Measurements from ENCODE around the gene ITIH5.

DNA sequence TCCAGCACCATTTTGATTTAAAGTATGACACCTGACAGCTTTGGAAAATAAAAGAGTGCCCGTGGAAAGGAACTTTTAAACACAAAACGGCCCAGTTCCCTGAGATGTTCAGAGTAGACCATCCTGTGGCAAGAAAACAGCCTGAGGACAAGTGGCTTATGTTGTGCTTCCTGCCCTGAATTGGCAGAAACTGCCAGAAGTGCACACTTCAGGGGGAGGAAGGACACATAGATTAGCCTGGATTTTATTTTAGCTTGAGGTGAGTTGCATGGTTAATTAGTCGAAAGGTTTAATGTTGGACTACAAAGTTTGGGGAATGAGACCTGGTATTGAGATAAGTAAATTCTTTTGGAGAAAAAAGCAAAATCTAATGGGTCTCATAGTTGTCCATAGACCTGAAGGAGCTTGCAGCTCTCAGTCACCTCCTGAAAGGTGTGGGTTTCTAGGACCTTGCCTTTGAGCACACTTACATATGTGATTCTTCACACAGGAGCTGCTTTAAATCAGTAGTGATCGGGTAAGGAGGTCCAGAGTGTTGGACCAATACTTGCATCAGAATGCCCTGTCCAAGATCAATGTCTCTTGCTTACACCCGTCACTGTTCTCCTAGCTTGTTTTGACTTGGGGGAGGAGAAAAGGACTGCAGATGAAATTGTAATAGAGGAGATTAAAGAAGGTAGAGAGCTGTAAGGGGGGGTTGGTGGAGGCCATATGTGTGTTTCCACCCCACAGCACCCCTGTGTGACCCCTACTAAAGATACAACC is 41.3 kb upstream of the ITIH5 start:
- TF ChIP-seq POLR2A (IDR thresholded peaks at IDR 0.05; ENCODE audit: low read length) (no peak), GATA1 (IDR thresholded peaks at IDR 0.05; ENCODE audit: low read depth, low read length) (no peak)
